GM08714 (cell line): ENCODE measurements around the gene COL13A1.

Experiments
- H3K4me3 ChIP-seq: fragments of 200-500 bp; sonication (Bioruptor generic); 2 replicates; pipeline ENCODE4 v1.5.1; 2014; ENCODE audit warnings: mild to moderate bottlenecking, low read length, inconsistent platforms
- ZNF274 ChIP-seq: IDR thresholded peaks from 2 replicates; pipeline ENCODE4 v1.6.1; 2012; ENCODE audit warnings: mild to moderate bottlenecking, low read depth, low read length

COL13A1 gene

GRCh38 chr10:69801094-69801433 is 642 bp upstream of the COL13A1 start:
- TF ChIP-seq ZNF274: no peak
- no peak overlapping the region for H3K4me3 ChIP-seq

DNA sequence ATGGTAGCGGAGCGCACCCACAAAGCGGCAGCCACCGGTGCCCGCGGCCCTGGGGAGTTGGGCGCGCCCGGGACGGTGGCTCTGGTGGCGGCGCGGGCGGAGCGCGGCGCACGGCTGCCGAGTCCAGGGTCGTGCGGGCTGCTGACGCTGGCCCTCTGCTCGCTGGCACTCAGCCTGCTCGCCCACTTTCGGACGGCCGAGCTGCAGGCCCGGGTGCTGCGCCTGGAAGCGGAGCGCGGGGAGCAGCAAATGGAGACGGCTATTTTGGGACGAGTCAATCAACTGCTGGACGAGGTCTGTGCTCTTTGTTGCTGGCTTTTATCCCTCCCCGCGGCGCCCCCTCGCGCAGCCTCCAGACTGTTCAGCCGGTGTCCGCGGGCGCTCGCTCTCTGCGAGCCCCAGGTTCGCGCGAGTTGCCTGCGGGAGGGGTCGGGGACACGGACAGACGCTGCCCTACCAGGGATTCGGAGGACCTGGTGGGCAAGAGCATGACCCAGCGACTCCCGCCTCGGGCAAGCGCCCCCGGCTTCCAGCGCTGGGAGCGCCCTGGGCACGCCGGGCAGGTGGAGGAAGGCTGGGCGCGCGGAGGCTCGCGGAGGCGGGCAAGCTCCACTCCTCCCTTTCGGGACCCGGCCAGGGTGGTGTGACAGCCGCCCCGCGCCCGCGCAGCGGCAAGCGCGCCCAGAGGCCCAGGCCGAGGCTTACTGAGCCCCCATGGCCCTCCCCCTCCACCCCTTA is 887 bp downstream of the COL13A1 start:
- no peak overlapping the region for H3K4me3 ChIP-seq
- no peak for TF ChIP-seq ZNF274

- H3K4me3 ChIP-seq: no peak overlapping the region
- TF ChIP-seq ZNF274: no peak
Observed at GRCh38 chr10:69803809-69804208, 2.1 kb downstream of the COL13A1 start.

GRCh38 chr10:69804775-69805174 is 3.1 kb downstream of the COL13A1 start:
- no peak overlapping the region for H3K4me3 ChIP-seq
- no peak for TF ChIP-seq ZNF274

GRCh38 chr10:69807122-69807521 is 5.4 kb downstream of the COL13A1 start:
- TF ChIP-seq ZNF274: no peak
- H3K4me3 ChIP-seq: no peak overlapping the region

DNA sequence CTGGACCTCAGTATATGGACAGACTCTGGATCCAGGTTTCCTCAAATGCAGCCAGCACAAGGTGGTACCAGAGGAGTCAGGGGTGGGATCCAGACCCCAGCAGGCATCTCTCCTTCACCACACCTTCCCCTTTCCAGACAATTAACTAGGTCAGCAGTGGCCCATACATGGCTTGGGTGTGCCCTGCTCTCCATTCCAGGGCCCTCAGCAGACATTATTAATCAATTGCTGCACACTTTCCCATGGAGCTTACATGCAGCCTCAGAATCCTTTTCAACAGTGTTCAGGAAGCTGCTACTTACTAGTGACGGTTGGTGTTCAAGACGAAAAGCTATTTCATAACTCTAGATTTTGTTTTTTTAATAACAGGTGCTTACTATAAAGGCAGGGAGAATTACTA is 6.0 kb downstream of the COL13A1 start:
- no peak overlapping the region for H3K4me3 ChIP-seq
- TF ChIP-seq ZNF274: no peak

DNA sequence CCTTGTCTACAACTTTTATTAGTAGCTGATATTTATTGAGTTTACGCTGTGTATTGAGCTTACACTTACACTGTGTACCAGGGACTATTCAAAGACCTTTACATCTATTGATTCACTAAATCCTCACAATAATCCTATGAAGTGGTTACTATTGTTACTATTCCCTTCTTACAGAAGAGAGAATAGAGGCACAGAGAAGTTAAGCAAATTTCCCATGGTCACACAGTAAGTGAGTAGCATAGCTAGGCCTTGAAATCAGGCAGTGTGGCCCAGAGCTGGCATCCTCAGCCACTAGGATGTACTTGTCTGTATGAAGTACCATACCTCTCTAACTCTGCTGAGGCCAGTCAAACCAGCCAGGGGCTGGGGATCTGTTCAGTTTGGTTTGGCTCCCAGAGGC is 7.6 kb downstream of the COL13A1 start:
- no peak overlapping the region for H3K4me3 ChIP-seq
- TF ChIP-seq ZNF274: no peak

DNA sequence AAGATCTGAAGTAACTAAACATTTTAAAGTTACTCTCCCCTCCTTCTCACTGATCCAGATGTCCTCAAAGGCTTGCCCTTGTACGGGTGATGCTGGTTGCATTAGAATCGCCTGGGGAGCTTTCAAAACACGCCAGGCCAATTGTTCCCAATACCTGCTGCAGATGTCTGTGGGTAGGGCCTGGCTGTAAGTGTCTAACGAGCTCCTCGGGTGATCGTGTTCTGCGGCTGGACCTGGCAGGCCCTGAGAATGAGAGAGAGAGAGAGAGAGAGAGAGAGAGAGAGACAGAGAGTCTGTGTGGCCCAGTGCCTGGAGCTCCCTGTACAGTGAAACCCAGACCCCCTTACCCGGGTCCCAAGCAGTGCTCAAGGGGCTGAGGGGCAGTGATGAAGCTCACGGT is 8.4 kb downstream of the COL13A1 start:
- no peak for TF ChIP-seq ZNF274
- H3K4me3 ChIP-seq: no peak overlapping the region

DNA sequence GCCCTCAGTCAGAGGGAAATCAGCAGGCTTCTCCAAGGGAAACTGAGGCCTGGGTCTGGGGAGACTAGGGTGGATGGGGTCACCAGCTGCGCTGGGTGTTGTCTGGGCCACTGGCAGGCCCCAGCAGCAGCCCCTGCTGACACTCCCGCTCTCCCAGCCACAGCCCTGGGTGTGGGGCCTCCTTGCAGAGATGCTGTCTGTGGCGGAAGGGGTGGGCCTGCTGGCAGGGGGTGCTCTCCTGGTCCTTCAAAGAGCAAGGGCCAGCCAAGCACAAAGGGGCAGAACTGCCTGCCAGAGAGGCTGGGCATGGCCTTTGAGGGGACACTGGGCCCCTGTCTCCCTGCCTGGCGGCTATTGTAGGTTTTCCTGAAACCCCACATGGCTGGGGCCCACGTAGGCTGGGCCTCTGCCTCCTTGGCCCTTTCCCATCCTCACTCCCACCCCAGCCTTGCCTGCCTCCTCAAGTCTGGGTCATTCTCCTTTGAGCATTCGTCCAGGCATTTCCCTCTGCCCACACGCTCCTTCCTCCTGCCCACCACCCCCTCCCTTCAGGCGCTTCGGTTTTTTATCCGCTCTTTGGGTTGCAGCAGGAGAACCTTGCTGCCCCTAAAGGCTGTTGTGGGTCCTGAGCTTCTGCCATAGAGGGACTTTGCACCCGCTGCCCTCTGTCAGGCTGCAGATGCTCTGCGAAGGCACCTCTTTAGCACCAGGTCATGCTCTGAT is 9.1 kb downstream of the COL13A1 start:
- TF ChIP-seq ZNF274: no peak
- H3K4me3 ChIP-seq: no peak overlapping the region

DNA sequence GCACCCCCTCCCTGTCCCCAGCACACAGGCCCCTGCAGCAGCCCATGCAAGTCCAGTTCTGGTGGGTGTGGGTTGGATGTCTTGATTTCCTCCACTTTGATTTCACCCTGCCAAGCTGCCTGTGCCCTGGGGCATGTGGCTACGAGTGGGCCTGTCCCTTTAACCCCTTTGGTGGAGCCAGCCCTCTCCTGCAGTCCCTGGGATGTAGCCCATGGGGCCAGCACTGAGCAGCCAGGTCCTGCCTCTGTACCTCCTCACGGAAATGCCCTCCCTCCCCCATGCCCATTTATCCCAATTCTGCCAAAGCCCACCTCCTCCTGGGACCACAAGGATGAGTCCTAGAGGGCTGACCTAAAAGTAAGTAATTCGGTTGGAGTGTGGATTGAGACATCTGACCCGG is 11.9 kb downstream of the COL13A1 start:
- TF ChIP-seq ZNF274: no peak
- no peak overlapping the region for H3K4me3 ChIP-seq

DNA sequence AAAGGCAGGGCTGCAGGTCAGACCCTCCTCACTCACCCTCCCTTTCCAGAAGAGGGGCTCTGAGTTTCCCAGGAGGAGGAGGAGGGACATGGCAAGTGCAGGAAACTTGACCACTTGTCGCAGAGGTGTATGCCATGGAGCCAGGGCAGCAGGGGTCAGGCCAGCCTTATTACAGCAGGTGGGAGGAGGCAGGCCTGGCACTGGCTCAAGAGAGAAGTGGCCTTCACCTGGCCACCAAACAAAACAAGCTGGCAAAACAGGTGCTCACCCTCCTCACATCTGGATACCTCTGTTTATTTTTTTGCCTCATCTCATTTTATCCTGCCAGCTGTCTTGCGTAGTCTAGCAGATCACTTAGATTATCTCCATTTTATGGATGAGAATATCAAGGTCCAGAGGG is 12.5 kb downstream of the COL13A1 start:
- no peak overlapping the region for H3K4me3 ChIP-seq
- TF ChIP-seq ZNF274: no peak

- H3K4me3 ChIP-seq: no peak overlapping the region
- TF ChIP-seq ZNF274: no peak
Observed at GRCh38 chr10:69815104-69815503, 13.4 kb downstream of the COL13A1 start.

- H3K4me3 ChIP-seq: no peak overlapping the region
- TF ChIP-seq ZNF274: no peak
Observed at GRCh38 chr10:69816521-69816920, 14.8 kb downstream of the COL13A1 start.

DNA sequence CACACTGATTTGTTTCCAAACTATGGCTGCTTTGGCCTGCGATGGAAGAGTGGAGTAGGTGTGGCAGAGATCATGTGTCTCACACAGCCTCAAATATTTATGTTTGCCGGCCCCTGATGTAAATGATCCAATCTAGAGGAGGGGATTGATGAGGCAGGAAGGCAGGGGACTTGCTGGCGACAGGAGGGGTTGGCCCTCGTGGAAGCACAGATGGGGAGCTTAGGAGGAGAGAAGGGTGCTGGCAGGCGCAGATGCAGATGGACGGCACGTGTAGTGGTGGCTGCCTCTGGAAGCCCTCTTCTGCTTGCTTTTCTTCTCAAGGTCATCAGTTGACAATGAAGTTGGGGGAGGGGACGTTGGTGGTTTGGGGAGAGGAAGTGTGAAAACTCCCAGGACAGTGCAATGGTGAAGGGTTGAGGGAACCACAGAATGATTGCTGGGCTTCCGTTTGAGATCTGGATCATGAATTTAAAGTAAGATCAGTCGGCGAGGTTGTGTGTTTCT is 15.4 kb downstream of the COL13A1 start:
- no peak overlapping the region for H3K4me3 ChIP-seq
- no peak for TF ChIP-seq ZNF274

- TF ChIP-seq ZNF274: no peak
- no peak overlapping the region for H3K4me3 ChIP-seq
Observed at GRCh38 chr10:69818676-69819239, 17.1 kb downstream of the COL13A1 start.
